ENCODE results near the gene TMEM163. TPM values are rescaled to one million over a fixed set of nuclear protein-coding genes. Genes with fewer than 3 reads are reported as not detected.

The TMEM163 gene
- total RNA-seq, 1 experiment from 2014 or later: 0.94 TPM

DNA sequence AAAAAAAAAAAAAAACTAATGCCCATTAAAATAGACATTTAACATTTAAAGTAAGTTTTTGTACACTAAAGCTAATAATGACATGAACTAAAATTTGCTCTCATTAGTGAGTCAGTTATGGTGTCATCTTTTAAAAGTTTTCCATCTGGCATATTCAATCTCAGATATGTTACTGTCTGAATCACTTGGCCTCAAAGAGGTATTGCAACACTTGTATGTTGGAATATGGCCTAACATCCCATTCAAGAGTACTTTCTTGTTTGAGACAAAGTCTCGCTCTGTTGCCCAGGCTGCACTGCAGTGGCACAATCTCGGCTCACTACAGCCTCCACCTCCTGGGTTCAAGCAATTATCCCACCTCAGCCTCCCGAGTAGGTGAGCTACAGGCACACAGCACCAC, 169.7 kb downstream of the TMEM163 start (continued):
- no peak for TF ChIP-seq ZNF263 (CRISPR knock-in tag; IDR thresholded peaks at IDR 0.05; ENCODE audit: low read depth)

DNA sequence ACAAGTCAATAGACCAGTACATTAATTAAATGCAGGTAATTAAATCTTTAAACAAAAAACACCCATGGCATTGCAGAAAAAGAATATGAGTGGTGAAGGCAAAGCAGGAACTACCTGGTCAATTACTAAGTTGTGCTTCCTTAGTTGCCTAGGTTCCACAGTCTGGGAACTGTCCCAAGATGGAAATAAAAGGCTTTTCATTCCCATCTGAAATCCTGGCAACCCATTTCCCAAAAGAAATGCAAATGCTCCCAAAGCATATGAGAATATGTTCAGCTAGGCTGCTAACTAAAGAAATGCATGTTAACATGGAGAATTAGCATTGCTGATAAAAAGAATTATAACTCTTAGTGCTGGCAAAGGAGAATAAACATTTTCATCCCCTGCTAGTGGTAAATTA, 177.8 kb downstream of the TMEM163 start:
- Mint-ChIP-seq H3K36me3 (no peaks in the 10 kb centered on the region), H3K27ac (no peak overlapping the region), H3K27me3 (ENCODE audit: low read depth) (no peaks in the 10 kb centered on the region), H3K4me1 (peaks cover 11% of the 10 kb centered on the region), H3K4me3 (no peak overlapping the region), H3K9me3 (no peaks in the 10 kb centered on the region)
- CTCF ChIA-PET: no interaction called here
- ATAC-seq (no peak), DNase-seq (ENCODE audit: low spot score) (no peak)
- TF ChIP-seq SP1 (CRISPR knock-in tag; conservative IDR thresholded peaks at IDR 0.05): no peak
- TF ChIP-seq ESRRA (CRISPR knock-in tag; IDR thresholded peaks at IDR 0.05; ENCODE audit: borderline replicate concordance): no peak
- TF ChIP-seq, protein P1, sequence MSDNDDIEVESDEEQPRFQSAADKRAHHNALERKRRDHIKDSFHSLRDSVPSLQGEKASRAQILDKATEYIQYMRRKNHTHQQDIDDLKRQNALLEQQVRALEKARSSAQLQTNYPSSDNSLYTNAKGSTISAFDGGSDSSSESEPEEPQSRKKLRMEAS (CRISPR knock-in tag; IDR thresholded peaks at IDR 0.05): no peak
- TF ChIP-seq, protein P2, sequence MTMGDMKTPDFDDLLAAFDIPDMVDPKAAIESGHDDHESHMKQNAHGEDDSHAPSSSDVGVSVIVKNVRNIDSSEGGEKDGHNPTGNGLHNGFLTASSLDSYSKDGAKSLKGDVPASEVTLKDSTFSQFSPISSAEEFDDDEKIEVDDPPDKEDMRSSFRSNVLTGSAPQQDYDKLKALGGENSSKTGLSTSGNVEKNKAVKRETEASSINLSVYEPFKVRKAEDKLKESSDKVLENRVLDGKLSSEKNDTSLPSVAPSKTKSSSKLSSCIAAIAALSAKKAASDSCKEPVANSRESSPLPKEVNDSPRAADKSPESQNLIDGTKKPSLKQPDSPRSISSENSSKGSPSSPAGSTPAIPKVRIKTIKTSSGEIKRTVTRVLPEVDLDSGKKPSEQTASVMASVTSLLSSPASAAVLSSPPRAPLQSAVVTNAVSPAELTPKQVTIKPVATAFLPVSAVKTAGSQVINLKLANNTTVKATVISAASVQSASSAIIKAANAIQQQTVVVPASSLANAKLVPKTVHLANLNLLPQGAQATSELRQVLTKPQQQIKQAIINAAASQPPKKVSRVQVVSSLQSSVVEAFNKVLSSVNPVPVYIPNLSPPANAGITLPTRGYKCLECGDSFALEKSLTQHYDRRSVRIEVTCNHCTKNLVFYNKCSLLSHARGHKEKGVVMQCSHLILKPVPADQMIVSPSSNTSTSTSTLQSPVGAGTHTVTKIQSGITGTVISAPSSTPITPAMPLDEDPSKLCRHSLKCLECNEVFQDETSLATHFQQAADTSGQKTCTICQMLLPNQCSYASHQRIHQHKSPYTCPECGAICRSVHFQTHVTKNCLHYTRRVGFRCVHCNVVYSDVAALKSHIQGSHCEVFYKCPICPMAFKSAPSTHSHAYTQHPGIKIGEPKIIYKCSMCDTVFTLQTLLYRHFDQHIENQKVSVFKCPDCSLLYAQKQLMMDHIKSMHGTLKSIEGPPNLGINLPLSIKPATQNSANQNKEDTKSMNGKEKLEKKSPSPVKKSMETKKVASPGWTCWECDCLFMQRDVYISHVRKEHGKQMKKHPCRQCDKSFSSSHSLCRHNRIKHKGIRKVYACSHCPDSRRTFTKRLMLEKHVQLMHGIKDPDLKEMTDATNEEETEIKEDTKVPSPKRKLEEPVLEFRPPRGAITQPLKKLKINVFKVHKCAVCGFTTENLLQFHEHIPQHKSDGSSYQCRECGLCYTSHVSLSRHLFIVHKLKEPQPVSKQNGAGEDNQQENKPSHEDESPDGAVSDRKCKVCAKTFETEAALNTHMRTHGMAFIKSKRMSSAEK (CRISPR knock-in tag; IDR thresholded peaks at IDR 0.05; ENCODE audit: borderline replicate concordance): no peak
- TF ChIP-seq ATF1 (CRISPR knock-in tag; IDR thresholded peaks at IDR 0.05): no peak
- no peak for TF ChIP-seq ZNF232 (CRISPR knock-in tag; IDR thresholded peaks at IDR 0.05)
- no peak for TF ChIP-seq TEAD4 (CRISPR knock-in tag; IDR thresholded peaks at IDR 0.05)
- TF ChIP-seq ZNF263 (CRISPR knock-in tag; IDR thresholded peaks at IDR 0.05; ENCODE audit: low read depth): no peak
- TF ChIP-seq, protein P3, sequence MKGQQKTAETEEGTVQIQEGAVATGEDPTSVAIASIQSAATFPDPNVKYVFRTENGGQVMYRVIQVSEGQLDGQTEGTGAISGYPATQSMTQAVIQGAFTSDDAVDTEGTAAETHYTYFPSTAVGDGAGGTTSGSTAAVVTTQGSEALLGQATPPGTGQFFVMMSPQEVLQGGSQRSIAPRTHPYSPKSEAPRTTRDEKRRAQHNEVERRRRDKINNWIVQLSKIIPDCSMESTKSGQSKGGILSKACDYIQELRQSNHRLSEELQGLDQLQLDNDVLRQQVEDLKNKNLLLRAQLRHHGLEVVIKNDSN (CRISPR knock-in tag; IDR thresholded peaks at IDR 0.05): no peak
- TF ChIP-seq PRRX2 (CRISPR knock-in tag; IDR thresholded peaks at IDR 0.05): no peak
- no peak for TF ChIP-seq GTF2I (CRISPR knock-in tag; conservative IDR thresholded peaks at IDR 0.05)
- TF ChIP-seq RORB (CRISPR knock-in tag; IDR thresholded peaks at IDR 0.05): no peak
- no peak for TF ChIP-seq ZNF671 (CRISPR knock-in tag; IDR thresholded peaks at IDR 0.05)
- POLR2A ChIA-PET: no interaction called here

DNA sequence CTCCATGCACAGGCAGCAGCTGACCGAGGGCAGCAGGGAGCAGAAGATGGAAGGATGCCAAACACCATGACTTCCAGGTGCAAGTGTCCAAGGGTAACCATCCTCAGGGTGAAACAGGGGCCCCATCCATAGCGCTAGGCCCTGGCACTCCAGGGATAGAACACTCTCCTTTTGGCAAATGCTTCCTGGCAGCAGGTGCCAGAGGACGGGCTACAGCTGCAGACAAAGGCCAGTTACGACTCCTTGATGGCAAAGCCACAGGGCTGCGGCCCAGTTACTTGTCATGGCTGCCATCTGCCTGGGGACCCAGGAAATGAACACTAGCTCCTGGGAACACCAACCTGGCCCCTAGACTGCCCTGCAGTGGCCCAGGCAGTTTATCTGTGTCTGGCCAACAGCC, 178.8 kb downstream of the TMEM163 start:
- no peaks in the 10 kb centered on the region for H3K9me3 Mint-ChIP-seq
- H3K36me3 Mint-ChIP-seq: no peaks in the 10 kb centered on the region
- ChIA-PET CTCF (no interaction called here), POLR2A (no interaction called here)
- peaks cover 15% of the 10 kb centered on the region for H3K4me1 Mint-ChIP-seq
- ATAC-seq: no peak
- H3K27me3 Mint-ChIP-seq (ENCODE audit: low read depth): no peaks in the 10 kb centered on the region
- no peak for TF ChIP-seq TEAD1 (CRISPR knock-in tag; IDR thresholded peaks at IDR 0.05)
- no peak for TF ChIP-seq RORB (CRISPR knock-in tag; IDR thresholded peaks at IDR 0.05)
- no peak for TF ChIP-seq HMGA2 (CRISPR knock-in tag; IDR thresholded peaks at IDR 0.05)
- TF ChIP-seq, protein P1 (CRISPR knock-in tag; IDR thresholded peaks at IDR 0.05): no peak
- no peak for TF ChIP-seq ETV6 (CRISPR knock-in tag; IDR thresholded peaks at IDR 0.05)
- TF ChIP-seq ZNF416 (CRISPR knock-in tag; IDR thresholded peaks at IDR 0.05): no peak
- TF ChIP-seq JUN (CRISPR knock-in tag; IDR thresholded peaks at IDR 0.05): no peak
- TF ChIP-seq, protein P4, sequence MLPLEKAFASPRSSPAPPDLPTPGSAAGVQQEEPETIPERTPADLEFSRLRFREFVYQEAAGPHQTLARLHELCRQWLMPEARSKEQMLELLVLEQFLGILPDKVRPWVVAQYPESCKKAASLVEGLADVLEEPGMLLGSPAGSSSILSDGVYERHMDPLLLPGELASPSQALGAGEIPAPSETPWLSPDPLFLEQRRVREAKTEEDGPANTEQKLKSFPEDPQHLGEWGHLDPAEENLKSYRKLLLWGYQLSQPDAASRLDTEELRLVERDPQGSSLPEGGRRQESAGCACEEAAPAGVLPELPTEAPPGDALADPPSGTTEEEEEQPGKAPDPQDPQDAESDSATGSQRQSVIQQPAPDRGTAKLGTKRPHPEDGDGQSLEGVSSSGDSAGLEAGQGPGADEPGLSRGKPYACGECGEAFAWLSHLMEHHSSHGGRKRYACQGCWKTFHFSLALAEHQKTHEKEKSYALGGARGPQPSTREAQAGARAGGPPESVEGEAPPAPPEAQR (CRISPR knock-in tag; IDR thresholded peaks at IDR 0.05): no peak
- TF ChIP-seq, protein P5, sequence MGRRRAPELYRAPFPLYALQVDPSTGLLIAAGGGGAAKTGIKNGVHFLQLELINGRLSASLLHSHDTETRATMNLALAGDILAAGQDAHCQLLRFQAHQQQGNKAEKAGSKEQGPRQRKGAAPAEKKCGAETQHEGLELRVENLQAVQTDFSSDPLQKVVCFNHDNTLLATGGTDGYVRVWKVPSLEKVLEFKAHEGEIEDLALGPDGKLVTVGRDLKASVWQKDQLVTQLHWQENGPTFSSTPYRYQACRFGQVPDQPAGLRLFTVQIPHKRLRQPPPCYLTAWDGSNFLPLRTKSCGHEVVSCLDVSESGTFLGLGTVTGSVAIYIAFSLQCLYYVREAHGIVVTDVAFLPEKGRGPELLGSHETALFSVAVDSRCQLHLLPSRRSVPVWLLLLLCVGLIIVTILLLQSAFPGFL (CRISPR knock-in tag; IDR thresholded peaks at IDR 0.05; ENCODE audit: borderline replicate concordance): no peak
- TF ChIP-seq, protein P6, sequence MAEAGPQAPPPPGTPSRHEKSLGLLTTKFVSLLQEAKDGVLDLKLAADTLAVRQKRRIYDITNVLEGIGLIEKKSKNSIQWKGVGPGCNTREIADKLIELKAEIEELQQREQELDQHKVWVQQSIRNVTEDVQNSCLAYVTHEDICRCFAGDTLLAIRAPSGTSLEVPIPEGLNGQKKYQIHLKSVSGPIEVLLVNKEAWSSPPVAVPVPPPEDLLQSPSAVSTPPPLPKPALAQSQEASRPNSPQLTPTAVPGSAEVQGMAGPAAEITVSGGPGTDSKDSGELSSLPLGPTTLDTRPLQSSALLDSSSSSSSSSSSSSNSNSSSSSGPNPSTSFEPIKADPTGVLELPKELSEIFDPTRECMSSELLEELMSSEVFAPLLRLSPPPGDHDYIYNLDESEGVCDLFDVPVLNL (CRISPR knock-in tag; IDR thresholded peaks at IDR 0.05; ENCODE audit: borderline replicate concordance, low read depth): no peak
- TF ChIP-seq, protein P7, sequence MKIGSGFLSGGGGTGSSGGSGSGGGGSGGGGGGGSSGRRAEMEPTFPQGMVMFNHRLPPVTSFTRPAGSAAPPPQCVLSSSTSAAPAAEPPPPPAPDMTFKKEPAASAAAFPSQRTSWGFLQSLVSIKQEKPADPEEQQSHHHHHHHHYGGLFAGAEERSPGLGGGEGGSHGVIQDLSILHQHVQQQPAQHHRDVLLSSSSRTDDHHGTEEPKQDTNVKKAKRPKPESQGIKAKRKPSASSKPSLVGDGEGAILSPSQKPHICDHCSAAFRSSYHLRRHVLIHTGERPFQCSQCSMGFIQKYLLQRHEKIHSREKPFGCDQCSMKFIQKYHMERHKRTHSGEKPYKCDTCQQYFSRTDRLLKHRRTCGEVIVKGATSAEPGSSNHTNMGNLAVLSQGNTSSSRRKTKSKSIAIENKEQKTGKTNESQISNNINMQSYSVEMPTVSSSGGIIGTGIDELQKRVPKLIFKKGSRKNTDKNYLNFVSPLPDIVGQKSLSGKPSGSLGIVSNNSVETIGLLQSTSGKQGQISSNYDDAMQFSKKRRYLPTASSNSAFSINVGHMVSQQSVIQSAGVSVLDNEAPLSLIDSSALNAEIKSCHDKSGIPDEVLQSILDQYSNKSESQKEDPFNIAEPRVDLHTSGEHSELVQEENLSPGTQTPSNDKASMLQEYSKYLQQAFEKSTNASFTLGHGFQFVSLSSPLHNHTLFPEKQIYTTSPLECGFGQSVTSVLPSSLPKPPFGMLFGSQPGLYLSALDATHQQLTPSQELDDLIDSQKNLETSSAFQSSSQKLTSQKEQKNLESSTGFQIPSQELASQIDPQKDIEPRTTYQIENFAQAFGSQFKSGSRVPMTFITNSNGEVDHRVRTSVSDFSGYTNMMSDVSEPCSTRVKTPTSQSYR (CRISPR knock-in tag; IDR thresholded peaks at IDR 0.05): no peak
- no peak for TF ChIP-seq ZBTB21 (CRISPR knock-in tag; IDR thresholded peaks at IDR 0.05; ENCODE audit: borderline replicate concordance)
- TF ChIP-seq ZNF671 (CRISPR knock-in tag; IDR thresholded peaks at IDR 0.05): no peak
- no peak overlapping the region for H3K4me3 Mint-ChIP-seq
- H3K27ac Mint-ChIP-seq: no peak overlapping the region
- DNase-seq (ENCODE audit: low spot score): no peak

Data from WTC11 (cell line).